SK-N-SH (cell line): Measurements from ENCODE around the gene C2CD4B.

Source experiments
- CHD2 ChIP-seq: fragments of 150-350 bp; IDR thresholded peaks from 2 replicates; pipeline ENCODE4 v1.6.1; 2018; ENCODE audit warnings: low read length; ENCODE audit not compliant: partially characterized antibody
- CTCF ChIP-seq: fragments of 200-600 bp; sonication (generic); IDR thresholded peaks from 2 replicates; pipeline ENCODE4 v1.6.1; 2017; ENCODE audit warnings: antibody characterized with exemption, mild to moderate bottlenecking, moderate library complexity
- EP300 ChIP-seq, 2 experiments: IDR thresholded peaks; 2 replicates each; pipeline versions ENCODE4 v1.4.0 to v1.6.1; 2012; ENCODE audit warnings: borderline replicate concordance in 1 of 2, low read depth in 1 of 2, low read length in 1 of 2
- JUND ChIP-seq: IDR thresholded peaks from 2 replicates; pipeline ENCODE4 v1.4.0; 2012
- MAX ChIP-seq: IDR thresholded peaks from 2 replicates; pipeline ENCODE4 v1.4.0; 2012; ENCODE audit warnings: low read depth
- NRF1 ChIP-seq: IDR thresholded peaks from 2 replicates; pipeline ENCODE4 v1.6.1; 2012; ENCODE audit warnings: low read depth, mild to moderate bottlenecking, low read length
- POLR2AphosphoS5 ChIP-seq: IDR thresholded peaks from 2 replicates; pipeline ENCODE4 v1.6.1; 2012; ENCODE audit warnings: low read depth, low read length
- RAD21 ChIP-seq: IDR thresholded peaks from 2 replicates; pipeline ENCODE4 v1.6.1; 2012; ENCODE audit warnings: mild to moderate bottlenecking, low read length
- RCOR1 ChIP-seq: fragments of 150-350 bp; IDR thresholded peaks from 2 replicates; pipeline ENCODE4 v1.6.1; 2017; ENCODE audit warnings: antibody characterized with exemption, low read length
- REST ChIP-seq: IDR thresholded peaks from 2 replicates; pipeline ENCODE4 v1.6.1; 2012; ENCODE audit warnings: mild to moderate bottlenecking, low read depth, low read length, moderate library complexity
- TEAD4 ChIP-seq: IDR thresholded peaks from 2 replicates; pipeline ENCODE4 v1.4.0; 2012; ENCODE audit warnings: mild to moderate bottlenecking, borderline replicate concordance; ENCODE audit not compliant: insufficient read depth
- YY1 ChIP-seq: IDR thresholded peaks from 2 replicates; pipeline ENCODE4 v1.4.0; 2012; ENCODE audit warnings: low read depth, mild to moderate bottlenecking

GRCh38 chr15:62126364-62126763 is 38.7 kb downstream of the C2CD4B start:
- TF ChIP-seq EP300 (IDR thresholded peaks at IDR 0.05; ENCODE audit: borderline replicate concordance in 1 of 2, low read depth in 1 of 2, low read length in 1 of 2) (no peak), POLR2AphosphoS5 (no peak), CTCF (no peak), RAD21 (no peak), REST (no peak), TEAD4 (no peak), NRF1 (no peak), MAX (no peak), YY1 (no peak), JUND (no peak), RCOR1 (no peak), CHD2 (no peak)
